IMR-90 (cell line): ENCODE measurements around the gene PDLIM4. TPM values are rescaled to one million over a fixed set of nuclear protein-coding genes. Genes with fewer than 3 reads are reported as not detected.

Experiments
- ATAC-seq: fragments of 200-7000 bp; cut with Tn5 transposase; 2 replicates; pipeline ENCODE4 v1.9.1; 2020; ENCODE audit warnings: low read depth, mild to moderate bottlenecking, moderate library complexity
- BruUV-seq: library from RNA; stranded (reverse); fragments of 400-500 nt; replicated peaks from 2 replicates; lab custom pipeline; 2021; lab: Mats Ljungman, UMichigan
- CTCF ChIA-PET: fragments of 300-600 bp; formaldehyde crosslinking; extraction: SDS; loops from one replicate; lab custom pipeline; 2021; ENCODE audit warnings: antibody characterized with exemption; lab: Yijun Ruan, JAX
- POLR2A ChIA-PET: fragments of 300-600 bp; sonication (Branson Sonifier 250); formaldehyde crosslinking; loops from one replicate; lab custom pipeline; 2022; ENCODE audit warnings: antibody characterized with exemption; ENCODE audit not compliant: unreplicated experiment; lab: Charles Lee
- DNase-seq: peaks from one replicate; pipeline ENCODE4 v3.0.0; 2013
- H2AFZ ChIP-seq: replicated peaks from 2 replicates; pipeline ENCODE3; 2013; ENCODE audit warnings: low read length, mild to moderate bottlenecking; ENCODE audit not compliant: poor library complexity
- H2AK5ac ChIP-seq: 2 replicates; pipeline ENCODE4 v1.6.1; 2013; ENCODE audit warnings: low read depth, low read length, inconsistent platforms
- H2AK9ac ChIP-seq: replicated peaks from 2 replicates; pipeline ENCODE3; 2013; ENCODE audit warnings: mild to moderate bottlenecking, low read depth, low read length, moderate library complexity; ENCODE audit not compliant: poor library complexity
- H2BK120ac ChIP-seq: 2 replicates; pipeline ENCODE4 v1.6.1; 2013; ENCODE audit warnings: low read depth, low read length, inconsistent platforms
- H2BK15ac ChIP-seq: 3 replicates; pipeline ENCODE4 v1.6.1; 2013; ENCODE audit warnings: low read depth, low read length, inconsistent platforms
- H2BK20ac ChIP-seq: 2 replicates; pipeline ENCODE4 v1.6.1; 2013; ENCODE audit warnings: low read depth, mild to moderate bottlenecking, inconsistent platforms, low read length, moderate library complexity
- H2BK5ac ChIP-seq: 2 replicates; pipeline ENCODE4 v1.6.1; 2013; ENCODE audit warnings: mild to moderate bottlenecking, low read depth, low read length, inconsistent platforms; ENCODE audit not compliant: poor library complexity, severe bottlenecking
- H3K14ac ChIP-seq: replicated peaks from 2 replicates; pipeline ENCODE4 v1.6.1; 2013; ENCODE audit warnings: low read depth, low read length, inconsistent platforms
- H3K18ac ChIP-seq: 2 replicates; pipeline ENCODE4 v1.6.1; 2013; ENCODE audit warnings: low read depth, low read length, control low read depth
- H3K23ac ChIP-seq: 2 replicates; pipeline ENCODE4 v1.6.1; 2013; ENCODE audit warnings: low read depth, low read length, inconsistent platforms
- H3K27ac ChIP-seq: 2 replicates; pipeline ENCODE4 v1.5.1; 2013; ENCODE audit warnings: mild to moderate bottlenecking, control low read depth, low read length; ENCODE audit not compliant: insufficient read depth
- H3K27me3 ChIP-seq: 2 replicates; pipeline ENCODE4 v1.6.1; 2013; ENCODE audit warnings: low read length; ENCODE audit not compliant: control insufficient read depth, insufficient read depth
- H3K36me3 ChIP-seq: 2 replicates; pipeline ENCODE4 v1.6.1; 2013; ENCODE audit warnings: low read length, mixed read lengths; ENCODE audit not compliant: control insufficient read depth, insufficient read depth
- H3K4ac ChIP-seq: 2 replicates; pipeline ENCODE4 v1.6.1; 2013; ENCODE audit warnings: low read depth, low read length, inconsistent platforms
- H3K4me1 ChIP-seq: 2 replicates; pipeline ENCODE4 v1.6.1; 2013; ENCODE audit warnings: low read length, mixed read lengths; ENCODE audit not compliant: control insufficient read depth, insufficient read depth
- H3K4me2 ChIP-seq: 2 replicates; pipeline ENCODE4 v1.6.1; 2013; ENCODE audit warnings: low read depth, mild to moderate bottlenecking, control low read depth, low read length, moderate library complexity
- H3K4me3 ChIP-seq: 2 replicates; pipeline ENCODE4 v1.5.1; 2013; ENCODE audit warnings: low read depth, mild to moderate bottlenecking, control low read depth, low read length, moderate library complexity; ENCODE audit not compliant: insufficient read depth
- H3K56ac ChIP-seq: 2 replicates; pipeline ENCODE4 v1.6.1; 2013; ENCODE audit warnings: low read length, inconsistent platforms; ENCODE audit not compliant: insufficient read depth; ENCODE audit errors: extremely low read depth
- H3K79me1 ChIP-seq, 2 experiments: 2 replicates each; pipeline ENCODE4 v1.6.1; 2013; ENCODE audit warnings: low read length in 2 of 2, inconsistent platforms in 1 of 2, low read depth in 1 of 2
- H3K9ac ChIP-seq: 2 replicates; pipeline ENCODE4 v1.6.1; 2013; ENCODE audit warnings: low read depth, low read length, control low read depth
- H3K9me1 ChIP-seq: 2 replicates; pipeline ENCODE4 v1.6.1; 2013; ENCODE audit warnings: low read length, inconsistent platforms; ENCODE audit not compliant: insufficient read depth
- H3K9me3 ChIP-seq: 2 replicates; pipeline ENCODE4 v1.6.1; 2013; ENCODE audit warnings: low read length; ENCODE audit not compliant: control insufficient read depth, insufficient read depth
- H4K20me1 ChIP-seq: 2 replicates; pipeline ENCODE4 v1.6.1; 2013; ENCODE audit warnings: low read length, inconsistent platforms; ENCODE audit not compliant: insufficient read depth
- H4K5ac ChIP-seq: 2 replicates; pipeline ENCODE4 v1.6.1; 2013; ENCODE audit warnings: mild to moderate bottlenecking, low read depth, low read length, control low read depth
- H4K8ac ChIP-seq, 2 experiments: 2 replicates each; pipeline ENCODE4 v1.6.1; 2013; ENCODE audit warnings: low read depth in 2 of 2, low read length in 2 of 2, control low read depth in 1 of 2, inconsistent platforms in 1 of 2
- H4K91ac ChIP-seq: 2 replicates; pipeline ENCODE4 v1.6.1; 2013; ENCODE audit warnings: low read depth, low read length, inconsistent platforms; ENCODE audit not compliant: insufficient read depth
- BHLHE40 ChIP-seq: fragments of 150-350 bp; IDR thresholded peaks from 2 replicates; pipeline ENCODE4 v1.6.1; 2016; ENCODE audit warnings: mild to moderate bottlenecking, low read depth, low read length
- CTCF ChIP-seq: conservative IDR thresholded peaks from 2 replicates; pipeline ENCODE4 v1.5.1; 2012; ENCODE audit warnings: mild to moderate bottlenecking, low read depth, low read length, improper control_type of control experiment
- ELK1 ChIP-seq: fragments of 150-350 bp; IDR thresholded peaks from 2 replicates; pipeline ENCODE4 v1.6.1; 2016; ENCODE audit warnings: low read depth, mild to moderate bottlenecking, low read length, moderate library complexity, borderline replicate concordance
- MAFK ChIP-seq: IDR thresholded peaks from 2 replicates; pipeline ENCODE4 v1.6.1; 2012; ENCODE audit warnings: low read depth, low read length, improper control_type of control experiment
- SMC3 ChIP-seq: fragments of 150-350 bp; IDR thresholded peaks from 2 replicates; pipeline ENCODE4 v1.6.1; 2016; ENCODE audit warnings: low read depth, mild to moderate bottlenecking, antibody characterized with exemption, low read length, moderate library complexity
- WGBS, 2 experiments: methylation state at CpG; one replicate each; pipeline versions ENCODE4 v1.1.5 to v1.1.7; 2013; ENCODE audit warnings: missing lambda C conversion rate in 2 of 2; ENCODE audit not compliant: insufficient read length in 1 of 2; ENCODE audit errors: extremely low coverage in 2 of 2; 5-methylcytosine and 5-hydroxymethylcytosine counted together
- dilution Hi-C: fragments of 300-500 bp; cut with HindIII; formaldehyde crosslinking; loops from one replicate; pipeline ENCODE4 v1.14.3; 2018; ENCODE audit warnings: low sequenced_read_pairs; ENCODE audit not compliant: unreplicated experiment
- in situ Hi-C: fragments of 300-500 bp; cut with MboI; formaldehyde crosslinking; loops from 3 replicates; pipeline ENCODE4 v1.14.3; 2019; ENCODE audit warnings: low sequenced_read_pairs, inconsistent platforms, mixed read lengths
- intact Hi-C: fragments of 100-400 bp; cut with micrococcal nuclease; formaldehyde crosslinking; loops from 2 replicates; pipeline ENCODE4 v1.10.0; 2022
- polyA plus RNA-seq, 3 experiments: library from polyadenylated mRNA; depleted of rRNA; stranded (reverse); fragments of >200 nt; gene quantifications; 2 replicates each; pipeline ENCODE4 v1.2.3, GENCODE V29; 2012; ENCODE audit warnings: low replicate concordance in 1 of 3
- total RNA-seq: library from RNA; depleted of rRNA; stranded (reverse); fragments of >200 nt; gene quantifications from 2 replicates; pipeline ENCODE4 v1.2.3, GENCODE V29; 2012

The PDLIM4 gene
- total and polyA plus RNA-seq, 2 of the 4 experiments (the other 2 are of a cell fraction): 61.1 to 214 TPM

- H3K14ac ChIP-seq: no peak overlapping the region
- H3K9me3 ChIP-seq: no peaks in the 10 kb centered on the region
- in situ Hi-C loops: no loop called here
- no peaks in the 10 kb centered on the region for H4K20me1 ChIP-seq
- no peak overlapping the region for H2BK15ac ChIP-seq
- H3K79me1 ChIP-seq: no peaks in the 10 kb centered on the region
- H3K4me1 ChIP-seq: peaks cover 2% of the 10 kb centered on the region; the same call in 1 of the 2 replicates
- ChIA-PET POLR2A (no interaction called here), CTCF (interaction anchor here (0.6 to 1.5 kb wide), 3 partner anchors 10 to 219 kb away, joined by 3 to 4 read pairs (median 4); partner anchors contain the start of gene SLC22A4)
- ATAC-seq (no peak), DNase-seq (no peak)
- no peak overlapping the region for H4K91ac ChIP-seq
- 89% methylated on average over 5 of the region's 9 CpGs; no CpG with 5 or more reads in 1 of the 2 experiments for WGBS, 2 experiments
- no peak for TF ChIP-seq BHLHE40
- no peak for TF ChIP-seq SMC3
- TF ChIP-seq MAFK: peak; percentile 8; the same call in 1 of the 2 replicates
- no peak for TF ChIP-seq ELK1
- TF ChIP-seq CTCF: no peak
- H3K9ac ChIP-seq: no peak overlapping the region
- H3K18ac ChIP-seq: no peak overlapping the region
- H3K4me3 ChIP-seq: no peak overlapping the region
- H2AK5ac ChIP-seq: no peak overlapping the region
- no peak overlapping the region for H3K4me2 ChIP-seq
- H2BK20ac ChIP-seq: no peak overlapping the region
- no peak overlapping the region for H4K5ac ChIP-seq
- H3K36me3 ChIP-seq: no peaks in the 10 kb centered on the region
- H2AFZ ChIP-seq: no peak overlapping the region
- no peak overlapping the region for H2BK5ac ChIP-seq
- BruUV-seq: no TSS peak
- H4K8ac ChIP-seq: no peak overlapping the region
- peaks cover 3% of the 10 kb centered on the region; the same call in 1 of the 2 replicates for H3K9me1 ChIP-seq
- dilution Hi-C loops: no loop called here
- no peak overlapping the region for H3K23ac ChIP-seq
- peak overlapping the region; percentile 47 for H2AK9ac ChIP-seq
- H3K27ac ChIP-seq: no peak overlapping the region
- no peak overlapping the region for H3K56ac ChIP-seq
- no peak overlapping the region for H2BK120ac ChIP-seq
- peaks cover 5% of the 10 kb centered on the region for H3K27me3 ChIP-seq
- intact Hi-C loops: no loop called here
- no peak overlapping the region for H3K4ac ChIP-seq
These were observed 24.5 kb downstream of the PDLIM4 start for GRCh38 chr5:132281856-132282614.
